PC-9 (cell line): ENCODE results near the gene CCDC9B. TPM values are rescaled to one million over a fixed set of nuclear protein-coding genes. Genes with fewer than 3 reads are reported as not detected.

Source experiments
- BruUV-seq: library from RNA; stranded (reverse); fragments of 400-500 nt; replicated peaks from 2 replicates; lab custom pipeline; 2021; lab: Mats Ljungman, UMichigan
- CTCF ChIA-PET: fragments of 300-600 bp; sonication (Branson Sonifier 250); formaldehyde crosslinking; loops from one replicate; lab custom pipeline; 2022; ENCODE audit warnings: antibody characterized with exemption; lab: Charles Lee
- POLR2A ChIA-PET: fragments of 300-600 bp; sonication (Branson Sonifier 250); formaldehyde crosslinking; loops from one replicate; lab custom pipeline; 2022; ENCODE audit warnings: antibody characterized with exemption; ENCODE audit not compliant: unreplicated experiment; lab: Charles Lee
- DNase-seq, 2 experiments: peaks; one replicate each; pipeline versions ENCODE4 v3.0.0 to v3.0.0-alpha.2; 2015 to 2022; ENCODE audit warnings: mixed read lengths in 1 of 2
- H2AFZ ChIP-seq: fragments of 200-600 bp; sonication (generic); 2 replicates; pipeline ENCODE4 v1.8.1; 2017; ENCODE audit warnings: antibody characterized with exemption
- H3F3A ChIP-seq: fragments of 200-600 bp; sonication (generic); 2 replicates; pipeline ENCODE4 v1.8.1; 2017; ENCODE audit warnings: antibody characterized with exemption, mild to moderate bottlenecking, low read depth; ENCODE audit not compliant: insufficient read depth
- H3K27ac ChIP-seq: fragments of 200-600 bp; sonication (generic); 2 replicates; pipeline ENCODE4 v1.6.1; 2016; ENCODE audit warnings: mixed run types
- H3K27me3 ChIP-seq: fragments of 200-600 bp; sonication (generic); 2 replicates; pipeline ENCODE4 v1.6.1; 2016; ENCODE audit warnings: low read depth, mixed run types; ENCODE audit not compliant: insufficient read depth
- H3K36me3 ChIP-seq: fragments of 200-600 bp; sonication (generic); 2 replicates; pipeline ENCODE4 v1.6.1; 2016; ENCODE audit warnings: low read depth, mixed run types
- H3K4me1 ChIP-seq: fragments of 200-600 bp; sonication (generic); replicated peaks from 2 replicates; pipeline ENCODE4 v1.6.1; 2016; ENCODE audit warnings: mixed run types; ENCODE audit not compliant: insufficient read depth
- H3K4me2 ChIP-seq: fragments of 200-600 bp; sonication (generic); 2 replicates; pipeline ENCODE4 v1.6.1; 2017; ENCODE audit warnings: mixed run types
- H3K4me3 ChIP-seq: fragments of 200-600 bp; sonication (generic); 2 replicates; pipeline ENCODE4 v1.6.1; 2016; ENCODE audit warnings: mixed run types
- H3K79me2 ChIP-seq: fragments of 200-600 bp; sonication (generic); 2 replicates; pipeline ENCODE4 v1.6.1; 2017; ENCODE audit warnings: low read depth, mixed run types
- H3K9me2 ChIP-seq: fragments of 200-600 bp; sonication (generic); 2 replicates; pipeline ENCODE4 v1.8.1; 2017; ENCODE audit warnings: mild to moderate bottlenecking; ENCODE audit not compliant: insufficient read depth
- H3K9me3 ChIP-seq: fragments of 200-600 bp; sonication (generic); 2 replicates; pipeline ENCODE4 v1.8.1; 2016; ENCODE audit warnings: low read depth; ENCODE audit not compliant: insufficient read depth
- H4K20me1 ChIP-seq: fragments of 200-600 bp; sonication (generic); 2 replicates; pipeline ENCODE4 v1.8.1; 2017; ENCODE audit not compliant: insufficient read depth
- CTCF ChIP-seq: fragments of 200-600 bp; sonication (generic); conservative IDR thresholded peaks from 2 replicates; pipeline ENCODE4 v1.6.1; 2017; ENCODE audit warnings: mixed run types, antibody characterized with exemption, mild to moderate bottlenecking, moderate library complexity
- EZH2 ChIP-seq: fragments of 200-600 bp; sonication (generic); IDR thresholded peaks from 2 replicates; pipeline ENCODE4 v1.8.0; 2017; ENCODE audit warnings: antibody characterized with exemption, low read depth
- intact Hi-C: fragments of 100-400 bp; cut with micrococcal nuclease; formaldehyde crosslinking; loops from one replicate; pipeline ENCODE4 v1.10.0; 2022; ENCODE audit not compliant: unreplicated experiment
- total RNA-seq: library from RNA; stranded (reverse); gene quantifications from 2 replicates; pipeline ENCODE4 v1.2.3, GENCODE V29; 2021

CCDC9B gene
- total RNA-seq, 1 experiment from 2014 or later: 141 TPM

- POLR2A ChIA-PET: interaction anchor here (0.6 kb wide), 1 partner anchor 413 kb away, joined by 4 read pairs; no protein-coding TSS in a partner anchor
These were observed 17.3 kb downstream of the CCDC9B start, which contains the start of gene INAFM2 for GRCh38 chr15:40323239-40323952. TSS of gene INAFM2 (plus strand) at chr15:40323692. CDS start at chr15:40324056, 364 bp downstream.

GRCh38 chr15:40322531-40323238, 18.1 kb downstream of the CCDC9B start:
- Histone ChIP-seq H3K9me3 (no peaks in the 10 kb centered on the region), H3F3A (no peaks in the 10 kb centered on the region), H3K4me1 (peaks cover 10% of the 10 kb centered on the region; the same call in 1 of the 2 replicates), H3K79me2 (0 out of 2 replicates have a peak, but pooled peaks cover 2% of the 10 kb centered on the region), H3K27me3 (no peaks in the 10 kb centered on the region), H3K9me2 (no peaks in the 10 kb centered on the region), H3K27ac (no peak overlapping the region), H2AFZ (no peak overlapping the region), H3K4me2 (peak overlapping the region; percentile 59), H3K4me3 (peak overlapping the region; percentile 56; the same call in 1 of the 2 replicates), H3K36me3 (no peaks in the 10 kb centered on the region), H4K20me1 (no peaks in the 10 kb centered on the region)
- CTCF ChIA-PET: interaction anchor here (0.6 to 1.2 kb wide), 7 partner anchors 9 to 117 kb away, joined by 3 to 6 read pairs (median 5); no protein-coding TSS in a partner anchor
- intact Hi-C loops: loop anchor here (1.0 to 5.0 kb wide), 2 partner anchors 40 to 98 kb away; partner anchors contain the start of gene ANKRD63
- TF ChIP-seq CTCF (no peak), EZH2 (no peak)
- POLR2A ChIA-PET: interaction anchor here (0.6 kb wide), 1 partner anchor 414 kb away, joined by 4 read pairs; no protein-coding TSS in a partner anchor
- no TSS peak for BruUV-seq
- DNase-seq: no peak

More at GRCh38 chr15:40323239-40323952, 17.3 kb downstream of the CCDC9B start, which contains the start of gene INAFM2:
- DNase-seq: peak; percentile 59 to 81
- TF ChIP-seq EZH2: no peak
- peak; percentile 50 for TF ChIP-seq CTCF
- 0 out of 2 replicates have a peak, but pooled peaks cover 2% of the 10 kb centered on the region for H3K79me2 ChIP-seq
- H3F3A ChIP-seq: peaks cover 4% of the 10 kb centered on the region; the same call in 1 of the 2 replicates
- intact Hi-C loops: loop anchor here (1.0 to 5.0 kb wide), 2 partner anchors 41 to 97 kb away; partner anchors contain the start of gene ANKRD63
- peak within 1 kb of the TSS; percentile 64; the same call in 1 of the 2 replicates for H2AFZ ChIP-seq
- no peaks in the 10 kb centered on the region for H3K9me3 ChIP-seq
- peak within 1 kb of the TSS; percentile 79 for H3K4me2 ChIP-seq
- CTCF ChIA-PET: interaction anchor here (0.6 to 1.2 kb wide), 7 partner anchors 10 to 116 kb away, joined by 3 to 6 read pairs (median 5); no protein-coding TSS in a partner anchor
- no peaks in the 10 kb centered on the region for H4K20me1 ChIP-seq
- no TSS peak for BruUV-seq
- H3K4me3 ChIP-seq: peak within 1 kb of the TSS; percentile 59
- H3K27me3 ChIP-seq: no peaks in the 10 kb centered on the region
- peaks cover 10% of the 10 kb centered on the region; the same call in 1 of the 2 replicates for H3K4me1 ChIP-seq
- H3K9me2 ChIP-seq: no peaks in the 10 kb centered on the region
- H3K36me3 ChIP-seq: no peaks in the 10 kb centered on the region
- H3K27ac ChIP-seq: no peak within 1 kb of the TSS

- POLR2A ChIA-PET: no interaction called here
- Histone ChIP-seq H3K4me3 (no peak overlapping the region), H3K36me3 (no peaks in the 10 kb centered on the region), H3K4me2 (no peak overlapping the region), H3K9me2 (no peaks in the 10 kb centered on the region), H3F3A (no peaks in the 10 kb centered on the region), H2AFZ (no peak overlapping the region), H4K20me1 (no peaks in the 10 kb centered on the region), H3K4me1 (peaks cover 10% of the 10 kb centered on the region; the same call in 1 of the 2 replicates), H3K9me3 (no peaks in the 10 kb centered on the region), H3K27me3 (no peaks in the 10 kb centered on the region), H3K27ac (no peak overlapping the region), H3K79me2 (0 out of 2 replicates have a peak, but pooled peaks cover 2% of the 10 kb centered on the region)
- TF ChIP-seq CTCF (peak; percentile 89), EZH2 (no peak)
- intact Hi-C loops: loop anchor here (1.0 to 5.0 kb wide), 2 partner anchors 39 to 47 kb away; partner anchors contain the start of gene ANKRD63
- DNase-seq: peak in 1 of 2 experiments; percentile 53
- BruUV-seq: no TSS peak
- CTCF ChIA-PET: interaction anchor here (0.6 kb wide), 1 partner anchor 550 kb away, joined by 3 read pairs; no protein-coding TSS in a partner anchor
These were observed 19.8 kb downstream of the CCDC9B start for GRCh38 chr15:40320931-40321371.
